Common myeloid progenitor, CD34-positive (primary cell): Measurements from ENCODE around the gene SLC22A17.

Experiments used
- CTCF ChIA-PET: fragments of 350-600 bp; sonication (Branson Sonifier 250); formaldehyde crosslinking; loops from one replicate; lab custom pipeline; 2021; ENCODE audit warnings: antibody characterized with exemption; lab: Charles Lee
- POLR2A ChIA-PET: fragments of 350-600 bp; sonication (Branson Sonifier 250); formaldehyde crosslinking; loops from one replicate; lab custom pipeline; 2021; ENCODE audit warnings: antibody characterized with exemption; lab: Charles Lee
- DNase-seq, 3 donors: peaks; one replicate each; pipeline versions ENCODE4 v3.0.0 to v3.0.0-alpha.2; 2013
- H3K27ac ChIP-seq, 2 experiments: 1 replicate in 1 of 2; 2 replicates in 1 of 2; pipeline ENCODE4 v1.7.0; 2013; ENCODE audit warnings: inconsistent platforms in 2 of 2, low read length in 2 of 2, mild to moderate bottlenecking in 2 of 2, low read depth in 1 of 2, moderate library complexity in 1 of 2; ENCODE audit not compliant: severe bottlenecking in 2 of 2, insufficient read depth in 1 of 2, poor library complexity in 1 of 2
- H3K27me3 ChIP-seq, 5 experiments: replicated peaks in 2 of 5; 1 replicate in 3 of 5; 2 replicates in 2 of 5; pipeline versions ENCODE4 v1.6.1 to v1.7.0; 2013; ENCODE audit warnings: low read length in 4 of 5, mild to moderate bottlenecking in 2 of 5, moderate library complexity in 2 of 5, inconsistent platforms in 1 of 5; ENCODE audit not compliant: insufficient read depth in 5 of 5, control insufficient read depth in 4 of 5
- H3K36me3 ChIP-seq, 4 experiments: 1 replicate in 2 of 4; 2 replicates in 2 of 4; pipeline versions ENCODE4 v1.6.1 to v1.7.0; 2013; ENCODE audit warnings: low read length in 3 of 4, control low read depth in 1 of 4, mild to moderate bottlenecking in 1 of 4; ENCODE audit not compliant: control insufficient read depth in 4 of 4, insufficient read depth in 4 of 4
- H3K4me1 ChIP-seq, 4 experiments: 1 replicate in 3 of 4; 2 replicates in 1 of 4; pipeline versions ENCODE4 v1.6.1 to v1.7.1; 2013; ENCODE audit warnings: low read length in 3 of 4, mild to moderate bottlenecking in 3 of 4, control low read depth in 1 of 4, inconsistent platforms in 1 of 4, moderate library complexity in 1 of 4; ENCODE audit not compliant: control insufficient read depth in 4 of 4, insufficient read depth in 4 of 4; ENCODE audit errors: control extremely low read depth in 1 of 4
- H3K4me3 ChIP-seq, 7 experiments: 1 replicate in 4 of 7; 2 replicates in 3 of 7; pipeline versions ENCODE4 v1.5.1 to v1.7.0; 2013; ENCODE audit warnings: mild to moderate bottlenecking in 7 of 7, low read length in 6 of 7, moderate library complexity in 6 of 7, inconsistent platforms in 2 of 7, low read depth in 2 of 7, control low read depth in 1 of 7; ENCODE audit not compliant: insufficient read depth in 4 of 7, control insufficient read depth in 1 of 7; ENCODE audit errors: extremely low read depth in 1 of 7
- H3K9me3 ChIP-seq, 5 experiments: 1 replicate in 4 of 5; 2 replicates in 1 of 5; pipeline versions ENCODE4 v1.6.1 to v1.7.1; 2013; ENCODE audit warnings: low read length in 4 of 5, mild to moderate bottlenecking in 2 of 5, inconsistent platforms in 1 of 5, low read depth in 1 of 5, moderate library complexity in 1 of 5; ENCODE audit not compliant: control insufficient read depth in 4 of 5, insufficient read depth in 2 of 5; ENCODE audit errors: control extremely low read depth in 1 of 5
- WGBS: methylation state at CpG from one replicate; pipeline ENCODE4 v1.1.5; 2013; ENCODE audit not compliant: insufficient coverage; 5-methylcytosine and 5-hydroxymethylcytosine counted together

Gene SLC22A17

DNA sequence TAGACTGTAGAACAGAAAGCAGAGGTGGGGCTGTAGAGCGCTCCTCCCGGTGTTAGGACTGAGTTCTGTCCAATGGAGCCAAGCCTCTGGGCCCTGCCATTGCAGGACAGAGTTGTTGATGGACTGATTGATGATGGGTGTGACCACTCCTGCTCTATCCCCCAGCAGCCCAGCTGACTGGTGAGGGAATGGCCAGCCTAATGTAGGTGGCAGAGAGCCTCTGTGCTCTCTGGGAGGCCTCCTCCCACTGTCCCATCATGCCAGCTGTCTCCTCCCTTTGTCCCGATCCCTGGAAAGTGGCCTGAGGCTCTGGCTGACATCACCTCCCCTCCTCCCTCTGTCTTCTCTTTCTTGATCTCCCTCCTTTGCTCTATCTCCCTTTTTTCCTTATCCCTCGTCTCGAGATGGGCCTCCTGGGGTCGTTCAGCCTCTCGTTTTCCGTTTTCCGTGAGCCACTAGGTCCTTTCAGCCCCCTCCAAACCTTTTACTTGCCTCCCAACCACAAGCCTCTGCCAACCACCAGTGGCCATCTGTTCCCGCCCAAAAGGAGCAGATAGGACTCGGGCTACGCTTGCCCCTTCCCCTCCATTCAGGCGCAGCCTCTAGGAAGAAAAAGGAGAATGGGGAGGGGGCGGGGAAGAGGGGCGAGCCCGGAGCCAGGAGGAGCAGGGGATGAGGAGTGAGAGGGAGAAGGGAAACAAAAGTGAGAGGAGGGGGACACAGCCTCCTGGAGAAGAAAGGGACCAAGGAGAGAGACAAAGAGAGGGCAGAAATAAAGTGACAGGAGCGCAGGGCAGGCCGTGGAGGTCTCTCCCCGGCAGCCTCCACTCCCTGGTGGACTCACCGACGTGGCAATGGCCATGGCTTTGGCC, 11.7 kb upstream of the SLC22A17 start:
- WGBS, result 37% methylated on average over 10 of the region's 21 CpGs
- ChIA-PET POLR2A (interaction anchor here (0.6 kb wide), 1 partner anchor 32 kb away, joined by 4 read pairs; no protein-coding TSS in a partner anchor), CTCF (interaction anchor here (0.9 to 7.1 kb wide), 3 partner anchors 17 to 103 kb away, joined by 3 to 44 read pairs (median 3); no protein-coding TSS in a partner anchor)
- no peak for DNase-seq
- peaks cover 3 to 57% (median 30%) of the 10 kb centered on the region in 5 experiments for H3K27me3 ChIP-seq
- H3K4me3 ChIP-seq, result peak overlapping the region in 3 of 7 experiments; percentile 36 to 55 (median 53)
- no peaks in the 10 kb centered on the region for H3K36me3 ChIP-seq
- peaks cover 0 to 17% (median 7%) of the 10 kb centered on the region in 4 experiments for H3K4me1 ChIP-seq
- no peak overlapping the region for H3K27ac ChIP-seq
- H3K9me3 ChIP-seq, result no peaks in the 10 kb centered on the region

DNA sequence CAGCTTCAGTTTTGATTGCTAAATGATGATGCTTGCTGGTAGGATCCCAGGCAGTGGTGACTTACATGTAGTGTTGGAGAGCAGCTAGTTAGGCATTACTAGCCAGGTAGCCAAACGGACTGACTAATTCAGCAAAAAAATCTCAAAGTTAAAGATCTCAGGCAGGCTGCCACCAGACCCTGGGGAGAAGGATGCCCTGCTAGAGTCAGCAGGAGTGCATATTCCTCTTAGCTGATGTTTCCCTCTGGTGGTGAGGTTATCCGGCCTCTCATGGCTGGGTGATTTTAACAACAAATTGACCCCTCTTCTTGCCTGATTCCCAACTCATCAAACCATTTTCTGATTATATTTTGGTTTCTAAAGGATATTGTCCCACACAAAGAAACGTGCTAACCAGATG, 9.5 kb upstream of the SLC22A17 start:
- no peaks in the 10 kb centered on the region for H3K36me3 ChIP-seq
- POLR2A ChIA-PET, result no interaction called here
- H3K9me3 ChIP-seq, result no peaks in the 10 kb centered on the region
- H3K27me3 ChIP-seq, result peaks cover 3 to 47% (median 27%) of the 10 kb centered on the region in 5 experiments
- CTCF ChIA-PET, result interaction anchor here (0.7 to 7.1 kb wide), 8 partner anchors 8 to 98 kb away, joined by 3 to 44 read pairs (median 4); partner anchors contain the start of gene IL25
- no peak overlapping the region for H3K27ac ChIP-seq
- no peak overlapping the region for H3K4me3 ChIP-seq
- peak in 2 of 3 donors; percentile 23 to 37 for DNase-seq
- 100% methylated on average over 3 of the region's 3 CpGs for whole genome bisulfite sequencing
- H3K4me1 ChIP-seq, result peaks cover 0 to 17% (median 7%) of the 10 kb centered on the region in 4 experiments

DNA sequence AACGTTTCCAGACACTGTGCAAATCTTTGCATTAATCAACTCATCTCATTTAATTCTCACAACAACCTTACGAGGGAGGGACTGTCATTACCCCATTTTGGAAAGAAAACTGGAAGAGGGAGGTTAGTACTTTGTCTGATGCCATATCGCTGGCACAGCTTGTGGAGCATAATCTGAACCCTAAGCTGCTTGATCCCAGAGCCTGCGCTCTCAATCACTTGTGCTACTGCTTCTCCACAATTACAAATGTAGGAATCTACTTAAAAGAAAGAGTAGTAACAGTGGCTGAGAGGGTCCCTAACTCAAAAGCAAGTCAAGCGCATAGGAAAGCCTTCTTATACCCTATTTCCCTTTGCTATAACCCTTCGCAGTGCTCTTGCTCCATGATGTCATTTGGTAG, 9.1 kb upstream of the SLC22A17 start:
- Histone ChIP-seq H3K36me3 (no peaks in the 10 kb centered on the region), H3K4me3 (no peak overlapping the region), H3K27me3 (peaks cover 2 to 45% (median 29%) of the 10 kb centered on the region in 5 experiments), H3K27ac (no peak overlapping the region), H3K9me3 (no peaks in the 10 kb centered on the region), H3K4me1 (peaks cover 0 to 17% (median 7%) of the 10 kb centered on the region in 4 experiments)
- CTCF ChIA-PET, result interaction anchor here (0.7 to 7.1 kb wide), 9 partner anchors 9 to 98 kb away, joined by 3 to 44 read pairs (median 4); partner anchors contain the start of gene IL25
- POLR2A ChIA-PET, result no interaction called here
- 60% methylated on average over 1 of the region's 6 CpGs for WGBS
- no peak for DNase-seq

DNA sequence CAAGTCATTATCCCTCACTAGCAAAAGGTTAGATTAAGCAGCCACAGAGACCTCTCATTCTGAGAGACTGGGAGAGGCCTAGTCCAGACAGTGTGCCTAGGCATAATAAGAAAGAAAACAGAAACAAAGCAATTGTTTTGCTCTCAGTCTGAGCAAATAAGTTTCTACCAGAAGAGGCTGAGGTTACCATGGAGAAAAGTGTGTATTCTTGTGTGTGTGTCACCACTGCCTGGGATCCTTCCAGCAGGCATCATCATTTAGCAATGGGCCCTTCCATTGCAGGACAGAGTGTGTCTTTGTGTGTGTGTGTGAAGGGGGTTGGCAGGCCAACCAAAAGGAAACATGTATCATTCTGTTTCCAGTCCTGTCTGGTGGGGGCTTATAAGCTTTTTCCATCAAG, 8.6 kb upstream of the SLC22A17 start:
- Histone ChIP-seq H3K27me3 (peaks cover 2 to 41% (median 29%) of the 10 kb centered on the region in 5 experiments), H3K4me1 (peaks cover 0 to 17% (median 7%) of the 10 kb centered on the region in 4 experiments), H3K27ac (no peak overlapping the region), H3K4me3 (no peak overlapping the region), H3K36me3 (no peaks in the 10 kb centered on the region), H3K9me3 (no peaks in the 10 kb centered on the region)
- ChIA-PET CTCF (interaction anchor here (0.7 to 7.1 kb wide), 9 partner anchors 9 to 97 kb away, joined by 3 to 44 read pairs (median 5); partner anchors contain the start of gene IL25), POLR2A (no interaction called here)
- peak in 1 of 3 donors; percentile 27 for DNase-seq

DNA sequence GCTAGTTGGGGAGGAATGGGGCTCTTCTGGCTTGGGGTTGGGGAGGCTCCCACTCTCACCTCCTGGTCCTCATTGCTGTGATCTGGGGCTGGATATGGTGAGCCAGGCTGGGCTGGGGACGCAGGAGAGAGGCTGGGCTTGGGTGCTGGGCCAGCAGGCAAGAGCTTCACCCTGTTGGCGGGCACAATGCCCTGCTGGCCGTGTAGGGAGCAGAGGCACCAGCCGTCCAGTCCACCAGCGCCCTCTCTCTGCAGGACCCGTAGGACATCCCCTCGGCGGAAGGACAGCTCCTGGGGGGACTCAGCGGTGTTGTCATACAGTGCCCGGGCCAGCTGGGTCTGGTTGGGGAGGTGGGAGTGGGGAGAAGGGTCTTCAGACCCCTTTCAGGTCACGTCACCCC, 7.8 kb upstream of the SLC22A17 start:
- H3K4me3 ChIP-seq, result no peak overlapping the region
- ChIA-PET CTCF (interaction anchor here (0.6 to 7.1 kb wide), 9 partner anchors 8 to 94 kb away, joined by 4 to 44 read pairs (median 6); partner anchors contain the start of gene IL25), POLR2A (no interaction called here)
- peaks cover 2 to 36% (median 23%) of the 10 kb centered on the region in 5 experiments for H3K27me3 ChIP-seq
- no peaks in the 10 kb centered on the region for H3K36me3 ChIP-seq
- WGBS, result 93% methylated on average over 5 of the region's 11 CpGs
- H3K9me3 ChIP-seq, result no peaks in the 10 kb centered on the region
- DNase-seq, result no peak
- peaks cover 0 to 11% (median 5%) of the 10 kb centered on the region in 4 experiments for H3K4me1 ChIP-seq
- no peak overlapping the region for H3K27ac ChIP-seq

DNA sequence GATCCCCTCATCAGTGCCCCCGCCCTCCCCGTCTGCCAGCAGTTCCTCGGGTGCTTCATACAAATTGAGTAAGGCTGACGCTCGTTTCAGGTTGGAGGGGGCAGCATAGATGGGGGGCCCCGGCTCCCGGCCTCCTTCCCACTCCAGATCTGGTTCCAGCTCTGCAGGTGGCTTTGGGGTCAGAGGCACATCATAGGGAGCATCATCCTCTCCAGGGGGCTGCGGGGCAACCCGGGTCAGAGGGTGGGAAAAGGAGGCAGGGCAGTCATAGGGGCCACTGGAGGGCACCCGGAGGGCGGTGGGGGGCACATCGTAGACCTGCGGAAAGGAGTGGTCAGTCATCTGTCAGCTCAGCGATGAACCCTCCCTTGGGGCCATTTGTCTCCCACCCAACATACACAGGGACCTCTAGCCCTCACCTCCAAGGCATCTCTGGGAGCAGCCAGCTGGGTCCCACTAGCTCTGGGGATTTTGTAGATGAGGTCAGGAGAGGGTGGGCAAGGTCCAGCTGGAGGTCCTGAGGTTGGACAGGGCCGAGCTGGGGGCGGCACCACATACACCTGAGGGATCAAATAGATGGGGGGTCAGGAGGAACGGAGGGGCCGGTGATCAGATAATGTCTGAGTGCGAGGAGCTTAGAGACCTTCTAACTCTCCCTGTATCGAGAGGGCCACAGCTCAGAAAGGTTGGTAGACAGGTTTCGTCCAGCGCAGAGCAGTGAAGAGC, 7.2 kb upstream of the SLC22A17 start:
- H3K27me3 ChIP-seq, result peaks cover 2 to 33% (median 21%) of the 10 kb centered on the region in 5 experiments
- POLR2A ChIA-PET, result interaction anchor here (0.6 kb wide), 1 partner anchor 120 kb away, joined by 3 read pairs; no protein-coding TSS in a partner anchor

More for the DNA sequence above, 7.2 kb upstream of the SLC22A17 start:
- CTCF ChIA-PET, result interaction anchor here (0.6 to 7.1 kb wide), 9 partner anchors 9 to 95 kb away, joined by 4 to 44 read pairs (median 6); partner anchors contain the start of gene IL25
- no peak overlapping the region for H3K4me3 ChIP-seq
- no peak overlapping the region for H3K27ac ChIP-seq
- H3K36me3 ChIP-seq, result no peaks in the 10 kb centered on the region
- peaks cover 0 to 5% (median 2%) of the 10 kb centered on the region in 4 experiments for H3K4me1 ChIP-seq
- no peak for DNase-seq
- no peaks in the 10 kb centered on the region for H3K9me3 ChIP-seq
- WGBS, result 94% methylated on average over 16 of the region's 22 CpGs
